ENCODE data around the gene MPZL1.

DNA sequence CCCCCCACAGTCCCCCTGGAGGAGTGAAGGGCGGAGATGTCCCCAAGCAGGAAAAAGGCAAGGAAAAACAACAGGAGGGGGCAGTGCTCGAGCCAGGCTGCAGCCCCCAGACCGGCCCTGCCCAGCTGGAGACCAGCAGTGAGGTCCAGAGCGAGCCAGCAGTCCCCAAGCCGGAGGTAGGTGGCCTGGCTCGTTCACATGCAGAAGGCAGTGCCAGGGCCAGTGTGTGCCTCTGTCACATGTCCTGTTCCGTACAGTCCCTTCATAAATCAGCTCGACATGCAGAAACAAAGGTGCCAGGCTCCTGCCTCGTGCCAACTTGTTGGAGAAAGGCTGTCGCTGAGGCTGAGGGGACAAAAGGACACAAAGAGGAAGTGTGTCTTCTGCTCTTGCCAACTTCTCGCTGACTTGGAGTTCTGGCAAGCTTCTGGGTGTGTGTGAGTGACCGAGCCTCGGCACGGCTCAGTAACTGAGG, 24.1 kb upstream of the MPZL1 start:
- no peak for TF ChIP-seq CTCF (IDR thresholded peaks at IDR 0.05)
- TF ChIP-seq, protein P1, sequence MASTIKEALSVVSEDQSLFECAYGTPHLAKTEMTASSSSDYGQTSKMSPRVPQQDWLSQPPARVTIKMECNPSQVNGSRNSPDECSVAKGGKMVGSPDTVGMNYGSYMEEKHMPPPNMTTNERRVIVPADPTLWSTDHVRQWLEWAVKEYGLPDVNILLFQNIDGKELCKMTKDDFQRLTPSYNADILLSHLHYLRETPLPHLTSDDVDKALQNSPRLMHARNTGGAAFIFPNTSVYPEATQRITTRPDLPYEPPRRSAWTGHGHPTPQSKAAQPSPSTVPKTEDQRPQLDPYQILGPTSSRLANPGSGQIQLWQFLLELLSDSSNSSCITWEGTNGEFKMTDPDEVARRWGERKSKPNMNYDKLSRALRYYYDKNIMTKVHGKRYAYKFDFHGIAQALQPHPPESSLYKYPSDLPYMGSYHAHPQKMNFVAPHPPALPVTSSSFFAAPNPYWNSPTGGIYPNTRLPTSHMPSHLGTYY (CRISPR knock-in tag; IDR thresholded peaks at IDR 0.05) = no peak
- TF ChIP-seq IRF2 (CRISPR knock-in tag; IDR thresholded peaks at IDR 0.05; ENCODE audit: borderline replicate concordance, low read depth) = no peak
- TF ChIP-seq TP53 (CRISPR knock-in tag; IDR thresholded peaks at IDR 0.05) = no peak
- TF ChIP-seq FOXP1 (CRISPR knock-in tag; IDR thresholded peaks at IDR 0.05; ENCODE audit: borderline replicate concordance) = no peak
- no peak for TF ChIP-seq SMAD4 (CRISPR knock-in tag; IDR thresholded peaks at IDR 0.05)
- TF ChIP-seq ZNF232 (CRISPR knock-in tag; IDR thresholded peaks at IDR 0.05) = no peak
- TF ChIP-seq, protein P2, sequence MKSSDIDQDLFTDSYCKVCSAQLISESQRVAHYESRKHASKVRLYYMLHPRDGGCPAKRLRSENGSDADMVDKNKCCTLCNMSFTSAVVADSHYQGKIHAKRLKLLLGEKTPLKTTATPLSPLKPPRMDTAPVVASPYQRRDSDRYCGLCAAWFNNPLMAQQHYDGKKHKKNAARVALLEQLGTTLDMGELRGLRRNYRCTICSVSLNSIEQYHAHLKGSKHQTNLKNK (CRISPR knock-in tag; IDR thresholded peaks at IDR 0.05) = no peak
- TF ChIP-seq, protein P3, sequence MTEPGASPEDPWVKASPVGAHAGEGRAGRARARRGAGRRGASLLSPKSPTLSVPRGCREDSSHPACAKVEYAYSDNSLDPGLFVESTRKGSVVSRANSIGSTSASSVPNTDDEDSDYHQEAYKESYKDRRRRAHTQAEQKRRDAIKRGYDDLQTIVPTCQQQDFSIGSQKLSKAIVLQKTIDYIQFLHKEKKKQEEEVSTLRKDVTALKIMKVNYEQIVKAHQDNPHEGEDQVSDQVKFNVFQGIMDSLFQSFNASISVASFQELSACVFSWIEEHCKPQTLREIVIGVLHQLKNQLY (CRISPR knock-in tag; IDR thresholded peaks at IDR 0.05) = no peak
- TF ChIP-seq STAT6 (CRISPR knock-in tag; conservative IDR thresholded peaks at IDR 0.05; ENCODE audit: low read depth) = no peak
- TF ChIP-seq, protein P4, sequence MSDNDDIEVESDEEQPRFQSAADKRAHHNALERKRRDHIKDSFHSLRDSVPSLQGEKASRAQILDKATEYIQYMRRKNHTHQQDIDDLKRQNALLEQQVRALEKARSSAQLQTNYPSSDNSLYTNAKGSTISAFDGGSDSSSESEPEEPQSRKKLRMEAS (CRISPR knock-in tag; IDR thresholded peaks at IDR 0.05) = no peak

Data from WTC11 (cell line).